CD4-positive, alpha-beta T cell treated with Interleukin-15 for 4 hours (primary cell): ENCODE results near the gene SETD4.

Experiments
- DNase-seq: peaks from one replicate; pipeline ENCODE4 v3.0.0-alpha.2; 2020; ENCODE audit warnings: low spot score

The SETD4 gene

GRCh38 chr21:36047139-36047538, 13.2 kb downstream of the SETD4 start:
- no peak for DNase-seq

GRCh38 chr21:36045993-36046392, 14.3 kb downstream of the SETD4 start:
- DNase-seq = no peak

GRCh38 chr21:36044056-36044455, 16.3 kb downstream of the SETD4 start:
- no peak for DNase-seq

GRCh38 chr21:36041910-36042309, 18.4 kb downstream of the SETD4 start:
- DNase-seq = no peak

GRCh38 chr21:36040389-36040788, 19.9 kb downstream of the SETD4 start:
- DNase-seq = no peak

GRCh38 chr21:36039861-36040260, 20.5 kb downstream of the SETD4 start:
- DNase-seq = no peak

GRCh38 chr21:36038701-36039497, 21.4 kb downstream of the SETD4 start:
- no peak for DNase-seq

GRCh38 chr21:36035381-36035791, 24.9 kb downstream of the SETD4 start:
- DNase-seq = no peak

GRCh38 chr21:36034211-36034913, 26.0 kb downstream of the SETD4 start:
- DNase-seq = no peak

- DNase-seq = no peak
Measured at GRCh38 chr21:36032647-36033406, 27.5 kb downstream of the SETD4 start.

- no peak for DNase-seq
Measured at GRCh38 chr21:36030581-36031189, 29.6 kb downstream of the SETD4 start.

GRCh38 chr21:36029309-36029708, 31.0 kb downstream of the SETD4 start:
- no peak for DNase-seq

GRCh38 chr21:36028127-36029069, 31.9 kb downstream of the SETD4 start:
- peak; percentile 77 for DNase-seq

GRCh38 chr21:36027347-36027746, 33.0 kb downstream of the SETD4 start:
- no peak for DNase-seq

GRCh38 chr21:36024782-36025181, 35.5 kb downstream of the SETD4 start:
- no peak for DNase-seq

- DNase-seq = no peak
Measured at GRCh38 chr21:36023092-36023480, 37.2 kb downstream of the SETD4 start.

GRCh38 chr21:36022427-36023091, 37.8 kb downstream of the SETD4 start:
- no peak for DNase-seq

GRCh38 chr21:36021251-36021837, 39.0 kb downstream of the SETD4 start:
- DNase-seq = no peak

- no peak for DNase-seq
Measured at GRCh38 chr21:36015045-36015444, 45.3 kb downstream of the SETD4 start.

- DNase-seq = no peak
Measured at GRCh38 chr21:36010801-36011200, 49.5 kb downstream of the SETD4 start.
